Keratinocyte (primary cell): ENCODE results near the gene NUMBL. TPM values are rescaled to one million over a fixed set of nuclear protein-coding genes. Genes with fewer than 3 reads are reported as not detected.

Source experiments
- DNase-seq: peaks from one replicate; pipeline ENCODE4 v3.0.0-alpha.2; 2011; ENCODE audit warnings: low read depth, missing footprints, low spot score
- FAIRE-seq: peaks from 2 replicates; lab custom pipeline; 2011; peaks lifted over from hg19 to GRCh38; lab: Jason Lieb, UNC
- H2AFZ ChIP-seq: 2 replicates; pipeline ENCODE4 v1.6.0; 2012; ENCODE audit warnings: low read length, control low read depth, inconsistent platforms; ENCODE audit not compliant: control insufficient read depth
- H3K27ac ChIP-seq: 2 replicates; pipeline ENCODE4 v1.5.1; 2011; ENCODE audit warnings: low read length; ENCODE audit not compliant: control insufficient read depth, insufficient read depth
- H3K27me3 ChIP-seq: 3 replicates; pipeline ENCODE4 v1.6.0; 2011; ENCODE audit warnings: low read length; ENCODE audit not compliant: control insufficient read depth, insufficient read depth; ENCODE audit errors: extremely low read depth
- H3K36me3 ChIP-seq, 2 experiments: 2 replicates in 1 of 2; 3 replicates in 1 of 2; pipeline ENCODE4 v1.5.1; 2011; ENCODE audit warnings: low read length in 2 of 2, mild to moderate bottlenecking in 1 of 2; ENCODE audit not compliant: control insufficient read depth in 2 of 2, insufficient read depth in 2 of 2; ENCODE audit errors: extremely low read depth in 1 of 2
- H3K4me1 ChIP-seq: 3 replicates; pipeline ENCODE4 v1.5.1; 2011; ENCODE audit warnings: low read length; ENCODE audit not compliant: control insufficient read depth, insufficient read depth; ENCODE audit errors: extremely low read depth
- H3K4me2 ChIP-seq: 3 replicates; pipeline ENCODE4 v1.6.0; 2011; ENCODE audit warnings: low read depth, low read length; ENCODE audit not compliant: control insufficient read depth, insufficient read depth; ENCODE audit errors: extremely low read depth
- H3K4me3 ChIP-seq, 3 experiments: fragments of 200-600 bp in 1 of 3; sonication (generic) in 1 of 3; 2 replicates in 2 of 3; 3 replicates in 1 of 3; pipeline ENCODE4 v1.5.1; 2011 to 2016; ENCODE audit warnings: low read length in 3 of 3, mild to moderate bottlenecking in 3 of 3, control low read depth in 2 of 3, inconsistent platforms in 1 of 3, low read depth in 1 of 3, mixed read lengths in 1 of 3, mixed run types in 1 of 3, moderate library complexity in 1 of 3; ENCODE audit not compliant: control insufficient read depth in 2 of 3, insufficient read depth in 2 of 3; ENCODE audit errors: extremely low read depth in 1 of 3
- H3K79me2 ChIP-seq: 2 replicates; pipeline ENCODE4 v1.6.0; 2012; ENCODE audit warnings: low read length; ENCODE audit not compliant: control insufficient read depth, insufficient read depth
- H3K9ac ChIP-seq: 3 replicates; pipeline ENCODE4 v1.6.0; 2011; ENCODE audit warnings: low read length; ENCODE audit not compliant: control insufficient read depth, insufficient read depth; ENCODE audit errors: extremely low read depth
- H3K9me1 ChIP-seq: 3 replicates; pipeline ENCODE4 v1.6.0; 2011; ENCODE audit warnings: low read length; ENCODE audit not compliant: control insufficient read depth, insufficient read depth; ENCODE audit errors: extremely low read depth
- H3K9me3 ChIP-seq: 2 replicates; pipeline ENCODE4 v1.5.1; 2012; ENCODE audit warnings: low read depth, low read length; ENCODE audit not compliant: control insufficient read depth
- H4K20me1 ChIP-seq: 3 replicates; pipeline ENCODE4 v1.6.0; 2011; ENCODE audit warnings: low read length; ENCODE audit not compliant: control insufficient read depth, insufficient read depth; ENCODE audit errors: extremely low read depth
- CTCF ChIP-seq, 3 experiments: IDR thresholded peaks in 1 of 3; conservative IDR thresholded peaks in 1 of 3; optimal IDR thresholded peaks in 1 of 3; 2 replicates in 2 of 3; 3 replicates in 1 of 3; pipeline versions ENCODE3 to v1.5.1; 2011; ENCODE audit warnings: low read length in 3 of 3, mild to moderate bottlenecking in 3 of 3, moderate library complexity in 2 of 3, control low read depth in 1 of 3, inconsistent platforms in 1 of 3; ENCODE audit not compliant: insufficient read depth in 2 of 3; ENCODE audit errors: extremely low read depth in 1 of 3
- EZH2 ChIP-seq: IDR thresholded peaks from one replicate; pipeline ENCODE4 v1.6.1; 2012; ENCODE audit warnings: inconsistent platforms, mild to moderate bottlenecking, low read length, moderate library complexity
- dilution Hi-C: fragments of 300-500 bp; cut with MboI; formaldehyde crosslinking; loops from one replicate; pipeline ENCODE4 v1.7.0; 2020; ENCODE audit warnings: low sequenced_read_pairs; ENCODE audit not compliant: extremely low pct_ligation_motif_present
- polyA plus RNA-seq, 5 experiments: library from polyadenylated mRNA; depleted of rRNA in 3 of 5; stranded (reverse) in 3 of 5; stranded (forward) in 1 of 5; unstranded in 1 of 5; fragments of >200 nt; gene quantifications; 1 replicate in 1 of 5; 2 replicates in 3 of 5; 3 replicates in 1 of 5; pipeline versions ENCODE4 v1.2.1 to v1.2.3, GENCODE V29; 2011 to 2012; ENCODE audit warnings: missing spikeins in 2 of 5, low read depth in 1 of 5, low replicate concordance in 1 of 5

Gene NUMBL
- polyA plus RNA-seq, 1 donor (not counting 4 experiments of a cell fraction or from before 2014, with no cell fraction given), result 5.7 TPM

- dilution Hi-C loops, result no loop called here
- peaks cover 36 to 41% of the 10 kb centered on the region in 2 experiments for H3K36me3 ChIP-seq
- no peak overlapping the region for H2AFZ ChIP-seq
- H3K27me3 ChIP-seq, result no peaks in the 10 kb centered on the region
- H3K9me1 ChIP-seq, result no peaks in the 10 kb centered on the region
- DNase-seq (no peak), FAIRE-seq (no peak)
- H3K4me1 ChIP-seq, result no peaks in the 10 kb centered on the region
- no peaks in the 10 kb centered on the region for H4K20me1 ChIP-seq
- no peak overlapping the region for H3K9ac ChIP-seq
- H3K4me3 ChIP-seq, result no peak overlapping the region
- H3K27ac ChIP-seq, result no peak overlapping the region
- no peaks in the 10 kb centered on the region for H3K79me2 ChIP-seq
- H3K4me2 ChIP-seq, result no peak overlapping the region
- peaks cover 3% of the 10 kb centered on the region for H3K9me3 ChIP-seq
- TF ChIP-seq CTCF (optimal IDR thresholded peaks at IDR 0.05 in 1 of 3, IDR thresholded peaks at IDR 0.05 in 1 of 3, conservative IDR thresholded peaks at IDR 0.05 in 1 of 3; ENCODE audit: extremely low read depth in 1 of 3, insufficient read depth in 2 of 3, low read length in 3 of 3) (no peak), EZH2 (no peak)
Measured at GRCh38 chr19:40672573-40673299, 17.7 kb downstream of the NUMBL start.

GRCh38 chr19:40672038-40672437, 18.4 kb downstream of the NUMBL start:
- no peaks in the 10 kb centered on the region for H3K79me2 ChIP-seq
- DNase-seq (no peak), FAIRE-seq (no peak)
- H3K27me3 ChIP-seq, result no peaks in the 10 kb centered on the region
- dilution Hi-C loops, result no loop called here
- TF ChIP-seq EZH2, result no peak
- no peak for TF ChIP-seq CTCF (optimal IDR thresholded peaks at IDR 0.05 in 1 of 3, IDR thresholded peaks at IDR 0.05 in 1 of 3, conservative IDR thresholded peaks at IDR 0.05 in 1 of 3; ENCODE audit: extremely low read depth in 1 of 3, insufficient read depth in 2 of 3, low read length in 3 of 3)
- H3K4me1 ChIP-seq, result no peaks in the 10 kb centered on the region
- H3K9me1 ChIP-seq, result no peaks in the 10 kb centered on the region
- no peak overlapping the region for H3K4me3 ChIP-seq
- peaks cover 3% of the 10 kb centered on the region for H3K9me3 ChIP-seq
- peaks cover 34 to 38% of the 10 kb centered on the region in 2 experiments for H3K36me3 ChIP-seq
- H3K4me2 ChIP-seq, result no peak overlapping the region
- H3K9ac ChIP-seq, result no peak overlapping the region
- no peak overlapping the region for H3K27ac ChIP-seq
- H4K20me1 ChIP-seq, result no peaks in the 10 kb centered on the region
- no peak overlapping the region for H2AFZ ChIP-seq
